Activated CD8-positive, alpha-beta memory T cell treated with anti-CD3 and anti-CD28 coated beads for 36 hours (primary cell): ENCODE measurements around the gene NACC2. TPM values are rescaled to one million over a fixed set of nuclear protein-coding genes. Genes with fewer than 3 reads are reported as not detected.

Experiments
- CTCF ChIA-PET: fragments of 350-600 bp; sonication (Branson Sonifier 250); formaldehyde crosslinking; loops from one replicate; lab custom pipeline; 2021; ENCODE audit warnings: antibody characterized with exemption; lab: Charles Lee
- POLR2A ChIA-PET: fragments of 350-600 bp; sonication (Branson Sonifier 250); formaldehyde crosslinking; loops from one replicate; lab custom pipeline; 2021; ENCODE audit warnings: antibody characterized with exemption; lab: Charles Lee
- total RNA-seq, 2 experiments: library from RNA; stranded (reverse); gene quantifications; one replicate each; pipeline ENCODE4 v1.2.3, GENCODE V29; 2021

NACC2 gene
- total RNA-seq, 2 experiments from 2014 or later = 8.4 to 8.5 TPM

DNA sequence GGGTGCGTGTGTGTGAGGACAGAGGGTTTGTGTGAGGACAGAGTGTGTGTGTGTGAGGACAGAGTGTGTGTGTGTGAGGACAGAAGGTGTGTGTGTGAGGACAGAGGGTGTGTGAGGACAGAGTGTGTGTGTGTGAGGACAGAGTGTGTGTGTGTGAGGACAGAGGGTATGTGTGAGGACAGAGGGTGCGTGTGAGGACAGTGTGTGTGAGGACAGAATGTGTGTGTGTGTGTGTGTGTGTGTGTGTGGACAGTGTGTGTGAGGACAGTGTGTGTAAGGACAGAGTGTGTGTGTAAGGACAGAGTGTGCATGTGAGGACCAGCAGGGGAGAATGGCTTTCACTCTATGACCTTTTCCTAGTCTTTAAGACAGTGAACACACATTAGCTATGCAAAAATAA is 70.8 kb downstream of the NACC2 start:
- CTCF ChIA-PET = no interaction called here
- POLR2A ChIA-PET = no interaction called here

DNA sequence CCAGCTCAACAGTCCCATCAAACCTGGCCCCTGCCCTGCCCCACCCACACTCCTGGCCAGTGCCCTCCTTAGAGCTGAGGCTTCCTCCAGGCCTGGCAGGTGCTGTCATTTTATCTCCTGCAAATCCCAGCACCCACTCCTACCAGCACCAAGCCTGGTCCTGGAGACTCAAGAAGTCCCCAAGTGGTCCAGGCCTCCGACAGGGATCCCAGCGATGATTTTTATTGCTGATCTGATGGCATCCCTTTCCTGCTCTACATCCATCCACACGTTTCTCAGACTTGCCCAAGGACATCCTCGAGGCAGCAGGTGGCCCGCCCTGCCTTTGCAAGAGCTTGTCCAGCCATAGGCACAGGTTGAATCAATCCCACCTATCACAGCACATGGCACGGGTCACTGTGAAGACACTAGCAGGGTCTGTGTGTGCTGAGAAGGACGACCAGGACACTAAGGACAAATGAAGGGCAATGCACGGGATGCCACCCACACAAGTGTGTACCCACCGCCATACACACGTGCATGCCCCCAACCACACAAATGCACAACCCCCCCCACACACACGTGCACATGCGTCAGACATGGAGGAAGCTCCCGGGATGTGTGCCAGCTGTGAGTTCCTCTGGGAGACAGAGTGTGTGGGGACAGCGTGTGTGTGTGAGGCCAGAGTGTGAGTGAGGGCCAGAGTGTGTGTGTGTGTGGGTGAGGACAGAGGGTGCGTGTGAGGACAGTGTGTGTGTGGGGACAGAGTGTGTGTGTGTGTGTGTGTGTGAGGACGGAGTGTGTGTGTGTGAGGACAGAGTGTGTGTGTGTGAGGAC is 71.5 kb downstream of the NACC2 start:
- ChIA-PET POLR2A (interaction anchor here (0.5 kb wide), 1 partner anchor 498 kb away, joined by 3 read pairs; no protein-coding TSS in a partner anchor), CTCF (no interaction called here)

DNA sequence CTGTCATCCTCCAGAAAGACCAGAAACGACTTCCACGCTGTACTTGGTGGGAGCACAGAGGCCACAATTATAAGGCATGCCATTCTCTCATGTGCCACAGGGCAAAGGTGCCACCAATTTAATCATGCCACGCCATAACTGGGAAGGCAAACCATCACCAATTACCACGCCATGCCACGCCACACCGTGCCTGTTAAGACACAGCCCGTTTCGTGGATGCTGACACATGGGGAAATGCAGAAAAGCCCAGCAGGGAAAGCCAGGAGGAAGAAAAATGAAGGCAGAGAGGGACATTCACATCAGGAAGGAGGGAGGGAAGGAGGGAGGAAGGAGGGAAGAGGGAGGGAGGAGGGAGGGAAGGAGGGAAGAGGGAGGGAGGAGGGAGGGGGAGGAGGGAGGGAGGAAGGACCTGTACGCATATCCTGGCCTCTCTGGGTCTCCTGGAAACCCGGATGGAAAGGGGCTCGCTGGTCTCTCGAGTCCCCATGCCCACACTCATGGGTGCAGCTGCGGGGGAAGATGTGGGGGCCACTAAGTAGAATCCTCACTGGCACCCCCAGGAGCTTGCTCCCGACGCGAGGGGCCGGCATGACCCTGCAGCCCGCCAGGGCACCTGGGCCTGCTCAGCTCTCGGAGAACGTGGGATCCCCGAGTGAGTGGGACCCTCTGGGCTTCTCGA is 72.2 kb downstream of the NACC2 start:
- POLR2A ChIA-PET = interaction anchor here (0.5 kb wide), 1 partner anchor 499 kb away, joined by 3 read pairs; no protein-coding TSS in a partner anchor
- CTCF ChIA-PET = no interaction called here

DNA sequence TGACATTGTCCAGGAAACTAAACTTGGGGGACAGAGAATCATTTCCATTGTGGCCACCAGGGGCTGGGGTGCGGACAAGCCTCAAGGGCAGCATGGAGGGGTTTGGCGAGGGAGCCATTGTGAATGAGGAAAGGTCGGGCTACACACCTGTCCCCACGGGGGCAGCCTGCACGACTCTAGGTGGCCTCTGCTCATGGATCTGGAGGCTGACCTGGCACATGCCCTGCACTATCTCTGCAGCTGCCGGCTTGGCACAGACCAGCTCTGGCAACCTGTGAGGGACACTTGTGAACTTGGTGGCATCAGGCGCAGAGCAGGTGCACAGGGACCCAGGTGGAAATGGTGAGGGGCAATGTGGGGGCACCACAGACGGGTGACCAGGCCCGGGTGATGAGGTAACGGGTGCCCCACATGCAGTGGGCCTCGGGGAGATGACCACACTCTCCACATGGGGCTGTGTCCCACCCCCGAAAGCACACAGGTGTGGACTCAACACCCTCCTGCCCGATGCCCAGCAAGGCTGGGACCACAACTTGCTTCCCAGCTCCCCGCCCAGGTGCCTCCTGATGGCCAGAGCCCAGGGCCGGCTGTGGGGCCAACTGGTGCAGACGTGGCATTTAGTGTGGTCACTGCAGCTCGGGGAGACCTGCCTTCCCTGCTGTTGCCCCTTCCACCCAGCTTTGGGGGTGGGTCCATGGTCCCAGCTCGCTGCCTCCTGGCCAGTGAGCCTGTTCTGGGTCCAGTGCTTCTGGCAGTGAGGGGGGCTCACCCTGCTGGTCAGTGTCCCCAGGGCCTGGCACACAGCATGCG is 73.0 kb downstream of the NACC2 start:
- ChIA-PET CTCF (interaction anchor here (1.1 kb wide), 1 partner anchor 1949 kb away, joined by 3 read pairs; no protein-coding TSS in a partner anchor), POLR2A (no interaction called here)

DNA sequence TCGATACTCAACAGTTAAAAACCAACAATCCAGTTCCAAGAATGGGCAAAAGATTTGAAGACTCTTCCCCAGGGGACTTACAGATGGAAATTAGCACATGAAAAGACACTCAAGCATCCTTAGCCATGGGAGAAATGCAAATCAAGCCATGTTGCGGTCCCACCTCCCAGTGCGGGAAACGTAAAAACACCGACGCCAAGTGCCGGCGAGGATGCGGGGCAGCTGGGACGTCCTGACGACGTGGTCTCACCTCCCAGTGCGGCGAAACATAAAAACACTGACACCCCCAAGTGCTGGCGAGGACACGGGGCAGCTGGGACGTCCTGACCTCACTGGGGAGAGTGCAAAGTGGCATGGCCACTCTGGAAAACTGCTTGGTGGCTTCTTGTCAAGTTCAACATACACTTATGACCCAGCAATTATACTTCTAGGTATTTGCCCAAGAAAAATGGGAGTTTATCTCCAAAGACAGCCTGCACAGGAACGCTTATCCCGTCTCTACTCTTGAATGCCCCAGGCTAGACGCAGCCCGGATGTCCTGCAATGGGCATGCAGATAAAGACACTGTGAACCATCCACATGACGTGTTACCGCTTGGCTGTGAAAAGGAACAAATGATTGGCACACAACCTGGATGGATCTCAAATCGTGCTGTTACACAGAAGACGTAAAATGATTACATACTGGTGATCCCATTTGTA is 73.8 kb downstream of the NACC2 start:
- CTCF ChIA-PET = interaction anchor here (1.1 kb wide), 1 partner anchor 1948 kb away, joined by 3 read pairs; no protein-coding TSS in a partner anchor
- POLR2A ChIA-PET = no interaction called here

DNA sequence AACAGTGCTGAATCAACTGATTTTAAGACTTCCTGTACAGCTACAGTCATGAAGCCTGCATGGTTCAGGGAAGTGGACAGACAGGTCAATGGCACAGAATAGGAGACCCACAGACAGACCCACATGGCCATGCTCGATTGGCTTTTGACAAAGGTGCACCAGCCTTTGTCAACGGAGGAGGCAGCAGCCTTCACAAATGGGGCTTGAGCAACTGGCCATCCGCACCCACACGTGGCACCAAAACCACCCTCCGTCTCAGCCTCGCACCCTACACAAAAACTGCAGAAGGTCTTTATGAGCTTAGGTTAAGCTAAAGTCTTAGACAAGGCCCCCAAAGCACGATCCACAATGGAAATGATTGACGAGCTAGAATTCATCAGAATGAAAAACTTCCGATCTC is 74.4 kb downstream of the NACC2 start:
- POLR2A ChIA-PET = no interaction called here
- CTCF ChIA-PET = no interaction called here

DNA sequence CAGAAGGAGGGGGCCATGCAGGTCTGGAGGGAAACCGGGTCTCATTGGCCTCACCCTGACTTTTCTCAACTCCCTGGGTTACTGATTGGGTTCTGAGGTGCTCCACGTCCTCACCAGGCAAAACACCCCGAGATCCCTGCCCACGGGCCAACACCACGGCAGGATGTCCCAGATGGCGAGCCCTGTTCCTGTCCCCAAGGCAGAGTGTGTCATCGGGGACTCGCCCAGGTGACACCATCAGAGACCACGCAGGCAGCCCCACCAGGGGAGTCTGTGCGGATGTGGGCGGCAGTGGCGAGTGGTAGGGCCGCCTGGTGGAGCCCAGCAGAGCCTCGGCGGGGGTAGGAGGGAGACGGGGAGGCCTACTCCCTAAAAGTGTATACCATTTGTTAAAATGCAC is 74.9 kb downstream of the NACC2 start:
- ChIA-PET POLR2A (no interaction called here), CTCF (no interaction called here)

DNA sequence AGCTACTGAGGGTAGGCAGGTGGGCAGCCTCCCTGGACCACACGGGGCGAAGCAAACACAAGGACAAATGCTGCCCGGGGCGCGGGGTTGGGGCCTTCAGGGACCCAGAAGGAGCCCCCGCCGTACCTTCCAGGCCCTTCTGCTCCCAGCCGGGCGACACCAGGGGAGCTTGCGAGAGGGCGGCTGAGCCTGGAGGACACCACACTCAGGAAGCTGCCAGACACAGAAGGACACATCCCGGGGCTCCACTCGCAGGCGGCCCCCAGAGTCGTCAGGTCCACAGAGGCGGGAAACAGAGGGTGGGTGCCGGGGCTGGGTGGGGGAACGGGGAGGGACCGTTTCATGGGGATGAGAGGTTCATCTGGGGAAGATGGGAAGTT is 75.4 kb downstream of the NACC2 start:
- CTCF ChIA-PET = no interaction called here
- POLR2A ChIA-PET = no interaction called here

DNA sequence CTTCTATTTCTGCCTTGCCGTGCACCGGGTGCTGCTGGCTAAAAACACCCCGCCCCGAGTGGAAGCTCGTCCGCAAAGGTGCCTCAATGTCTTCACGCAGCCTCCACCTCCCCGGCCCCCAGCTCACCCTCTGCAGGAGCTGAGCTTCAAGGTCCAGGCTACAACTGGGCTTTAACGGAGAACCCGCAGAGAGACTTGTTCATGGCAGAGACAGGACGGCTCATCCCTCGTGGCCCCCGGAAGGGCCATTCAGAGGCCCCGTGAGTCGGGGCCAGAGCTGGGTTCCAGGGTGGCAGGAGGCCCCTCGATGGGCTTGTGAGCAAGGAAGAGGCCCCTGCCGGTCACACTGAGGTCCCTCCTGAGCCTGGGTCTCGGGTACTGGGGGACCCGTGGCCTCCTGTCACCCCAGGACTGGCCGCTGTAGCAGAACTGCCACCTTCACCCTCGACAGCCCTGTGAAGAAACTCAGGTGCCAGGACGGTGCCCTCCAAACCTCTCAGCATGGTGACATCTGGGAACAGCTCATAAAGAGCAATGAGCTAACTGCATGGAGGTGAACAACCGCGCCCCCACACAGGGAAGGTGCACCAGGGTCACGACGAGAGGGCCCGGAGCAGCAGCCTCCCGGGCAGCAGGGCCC is 75.9 kb downstream of the NACC2 start:
- CTCF ChIA-PET = no interaction called here
- POLR2A ChIA-PET = no interaction called here

DNA sequence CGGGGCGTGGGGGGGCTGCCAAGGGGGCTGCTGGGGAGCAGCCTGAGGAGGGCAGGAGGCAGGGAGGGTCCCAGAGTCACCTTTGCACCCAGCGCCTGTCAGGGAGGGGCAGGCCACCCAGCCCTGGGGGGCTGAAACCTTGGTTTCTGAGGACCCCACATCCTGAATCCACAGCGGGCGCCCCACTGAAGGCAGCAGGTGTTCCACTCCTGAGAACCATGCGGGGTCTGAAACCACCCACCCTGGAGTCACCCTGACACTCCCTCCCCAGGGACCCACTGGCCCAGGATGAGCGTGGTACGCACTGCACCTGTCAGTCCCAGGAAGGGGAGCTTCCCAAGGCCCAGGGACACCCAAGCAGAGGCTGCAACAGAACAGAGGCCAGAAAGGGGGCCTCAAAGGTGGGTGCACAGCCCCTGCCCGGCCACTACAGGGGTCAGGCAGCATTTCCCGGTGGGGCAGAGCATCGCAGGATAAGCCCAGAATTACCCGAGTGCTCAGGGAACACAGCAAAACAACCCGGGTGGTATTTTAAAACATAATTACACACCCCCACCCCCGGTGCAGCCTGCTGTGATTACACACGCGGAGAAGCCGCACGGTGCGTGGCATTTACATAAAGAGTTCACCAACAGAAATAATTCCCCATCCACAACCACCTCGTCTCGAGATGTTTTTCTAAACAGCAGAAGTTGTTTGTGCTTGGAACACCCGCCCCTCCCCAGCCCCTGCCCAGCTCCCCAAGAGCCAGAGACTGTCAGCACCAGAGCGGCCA is 76.6 kb downstream of the NACC2 start:
- ChIA-PET POLR2A (interaction anchor here (0.5 kb wide), 1 partner anchor 15 kb away, joined by 3 read pairs; no protein-coding TSS in a partner anchor), CTCF (no interaction called here)

DNA sequence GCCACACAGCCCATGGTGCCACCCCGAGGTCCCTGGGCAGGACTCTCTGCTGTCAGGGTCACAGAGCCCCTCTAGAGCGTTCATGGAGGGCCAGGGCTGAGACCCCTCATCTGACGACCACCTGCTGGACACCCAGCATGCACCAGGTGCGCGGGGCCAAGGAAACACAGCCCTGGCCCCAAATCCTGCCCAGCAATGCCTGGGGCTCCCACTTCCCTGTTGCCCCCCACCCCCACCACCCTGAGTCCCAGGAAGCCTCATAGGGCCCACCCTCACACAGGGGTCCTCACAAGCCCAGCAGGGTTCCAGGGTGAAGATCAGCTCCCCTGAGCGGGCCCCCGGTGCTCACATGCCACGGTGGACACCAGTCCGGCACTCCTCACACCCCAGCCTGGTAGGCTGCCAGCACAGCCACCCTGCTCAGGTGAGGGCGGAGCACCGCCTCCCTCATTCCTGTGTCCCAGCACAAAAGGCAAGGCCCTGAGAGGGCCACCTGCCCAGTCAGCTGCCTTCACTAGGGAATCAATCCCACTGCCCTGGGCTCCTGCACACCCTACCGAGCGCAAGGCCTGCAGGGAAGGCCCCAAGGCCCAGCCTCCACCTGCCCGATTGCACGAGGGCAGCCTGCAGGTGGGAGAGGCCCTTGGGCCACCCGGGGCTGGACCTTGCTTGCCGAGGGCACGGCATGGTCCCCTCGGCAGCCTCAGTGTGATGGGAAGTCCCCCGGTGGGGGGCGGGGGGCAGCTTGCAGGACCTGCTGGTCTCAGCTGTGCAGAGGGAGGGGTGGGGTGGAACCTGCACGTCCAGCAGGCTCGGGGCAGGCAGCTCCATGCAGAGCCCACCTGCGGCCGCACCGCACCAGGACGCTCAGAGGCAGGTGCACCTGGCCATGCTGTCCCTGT is 77.5 kb downstream of the NACC2 start:
- ChIA-PET POLR2A (no interaction called here), CTCF (no interaction called here)

DNA sequence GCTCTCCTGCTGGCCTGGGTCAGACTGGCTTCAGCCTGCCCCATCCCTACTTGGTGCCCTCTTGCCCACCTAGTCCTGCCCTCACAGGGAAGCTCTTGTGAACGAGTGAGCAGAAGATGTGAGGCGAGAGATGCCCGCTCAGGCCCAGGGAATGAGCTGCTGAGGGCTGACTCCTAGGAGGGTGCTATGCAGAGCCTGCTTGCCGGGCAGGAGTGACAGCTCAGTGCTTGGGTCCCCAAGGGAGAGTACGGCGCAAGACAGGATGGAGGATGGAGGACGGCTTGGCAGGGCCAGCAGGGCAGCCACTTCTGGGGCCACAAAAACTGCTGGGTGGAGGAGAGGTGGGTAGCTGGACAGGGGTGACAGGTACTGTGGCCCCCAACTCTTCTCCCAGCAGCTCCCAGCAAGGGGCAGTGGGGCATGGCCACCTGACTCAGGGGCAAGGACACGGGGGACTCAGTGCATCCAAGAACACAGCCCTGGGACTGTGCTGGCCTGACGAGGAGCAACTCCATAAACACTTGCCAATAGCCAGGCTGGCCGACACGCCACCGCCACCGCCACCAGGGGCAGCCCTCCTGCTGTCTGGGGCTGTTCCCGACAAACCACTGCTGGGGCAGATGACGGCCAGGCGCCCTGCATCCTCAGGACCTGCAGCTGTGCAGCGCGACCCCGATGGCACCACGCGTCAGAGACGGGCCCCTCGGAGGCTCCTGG is 78.4 kb downstream of the NACC2 start:
- ChIA-PET CTCF (no interaction called here), POLR2A (no interaction called here)

DNA sequence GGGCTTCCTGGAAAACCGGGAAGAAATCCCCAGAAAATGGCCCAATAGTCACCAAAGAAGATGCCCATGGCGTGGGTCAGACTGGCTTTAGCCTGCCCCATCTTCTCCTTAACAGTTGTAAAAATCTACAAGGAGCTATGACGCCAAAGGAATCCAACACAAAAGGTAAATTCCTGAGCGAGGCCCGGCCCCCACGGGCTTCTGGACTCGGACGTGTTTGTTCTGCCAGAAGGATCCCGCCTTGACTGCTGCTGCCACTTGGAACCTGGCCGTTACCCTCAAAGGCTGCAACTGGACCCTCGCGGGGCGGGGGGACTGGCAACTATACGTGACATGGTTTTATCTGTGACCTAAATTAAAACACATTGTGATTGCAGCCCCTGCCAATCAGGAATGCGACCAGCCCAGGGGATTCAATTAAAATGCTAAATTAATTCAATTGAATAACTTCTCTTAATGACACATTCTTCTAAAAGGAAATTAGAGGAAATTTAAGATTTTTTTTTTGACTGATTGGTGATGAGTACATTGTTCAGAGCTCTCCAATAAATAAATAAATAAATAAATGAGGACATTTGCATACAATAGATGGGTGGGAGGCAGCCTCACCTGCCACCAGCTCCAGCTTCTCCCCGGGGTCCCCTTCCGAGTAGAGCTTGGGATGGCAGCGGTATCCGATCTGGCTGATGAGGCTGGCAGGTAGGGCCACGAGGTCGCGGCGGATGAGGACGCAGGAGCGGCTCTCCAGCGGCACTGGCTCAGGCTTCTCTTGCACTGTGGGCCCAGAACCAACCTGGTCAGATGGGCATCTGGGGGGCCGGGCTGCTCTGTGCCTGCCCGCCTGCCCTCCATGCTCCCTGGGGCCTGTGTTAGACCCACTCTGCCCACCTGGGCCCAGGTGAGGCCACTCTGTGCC is 79.2 kb downstream of the NACC2 start:
- POLR2A ChIA-PET = no interaction called here
- CTCF ChIA-PET = no interaction called here

DNA sequence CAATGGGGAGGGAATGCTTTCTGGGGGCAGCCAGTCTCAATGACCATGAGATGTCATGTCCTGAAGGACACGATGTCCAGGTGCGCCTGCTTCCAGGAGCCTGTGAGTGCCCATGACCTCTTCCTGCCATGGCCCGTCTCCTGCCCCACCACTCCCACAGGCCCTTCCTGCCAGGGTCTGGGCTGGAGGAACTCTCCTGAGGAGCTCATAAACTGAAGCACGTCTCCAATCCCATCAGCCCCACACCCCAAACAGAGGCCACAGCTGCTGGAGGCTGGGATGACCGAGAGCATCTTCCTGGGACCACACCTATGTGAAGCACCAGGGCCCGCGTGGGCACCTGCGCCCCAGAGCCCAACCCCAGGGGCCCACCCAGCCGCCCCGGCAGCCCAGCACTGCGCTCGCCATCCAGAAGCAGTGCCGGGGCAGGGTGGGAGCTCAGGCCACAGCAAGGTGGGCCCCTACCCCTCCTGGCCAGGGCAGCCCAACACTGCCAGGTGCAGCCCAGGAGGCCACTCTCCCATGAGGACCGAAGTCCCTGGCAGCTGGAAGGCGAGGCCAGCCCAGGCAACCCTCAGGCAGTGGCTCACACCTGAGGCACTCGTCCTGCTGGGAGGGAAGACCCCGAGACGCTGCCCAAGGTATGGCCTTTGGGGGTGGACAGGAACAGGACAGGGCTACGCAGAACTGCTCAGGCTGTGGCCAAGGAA is 80.0 kb downstream of the NACC2 start:
- POLR2A ChIA-PET = no interaction called here
- CTCF ChIA-PET = no interaction called here
